ENCODE results near the gene URB1. TPM values are rescaled to one million over a fixed set of nuclear protein-coding genes. Genes with fewer than 3 reads are reported as not detected.
A peak's percentile ranks its signal among the peaks of the same experiment; 100 is the strongest.
"Not testable (repeated sequence)": the region's sequence is repeated elsewhere in the genome, so short reads cannot be mapped to it uniquely, and the experiment has no call there.

Gene URB1
- total RNA-seq, 4 donors from 2014 or later: 11.1 to 24.8 (median 17.9) TPM

DNA sequence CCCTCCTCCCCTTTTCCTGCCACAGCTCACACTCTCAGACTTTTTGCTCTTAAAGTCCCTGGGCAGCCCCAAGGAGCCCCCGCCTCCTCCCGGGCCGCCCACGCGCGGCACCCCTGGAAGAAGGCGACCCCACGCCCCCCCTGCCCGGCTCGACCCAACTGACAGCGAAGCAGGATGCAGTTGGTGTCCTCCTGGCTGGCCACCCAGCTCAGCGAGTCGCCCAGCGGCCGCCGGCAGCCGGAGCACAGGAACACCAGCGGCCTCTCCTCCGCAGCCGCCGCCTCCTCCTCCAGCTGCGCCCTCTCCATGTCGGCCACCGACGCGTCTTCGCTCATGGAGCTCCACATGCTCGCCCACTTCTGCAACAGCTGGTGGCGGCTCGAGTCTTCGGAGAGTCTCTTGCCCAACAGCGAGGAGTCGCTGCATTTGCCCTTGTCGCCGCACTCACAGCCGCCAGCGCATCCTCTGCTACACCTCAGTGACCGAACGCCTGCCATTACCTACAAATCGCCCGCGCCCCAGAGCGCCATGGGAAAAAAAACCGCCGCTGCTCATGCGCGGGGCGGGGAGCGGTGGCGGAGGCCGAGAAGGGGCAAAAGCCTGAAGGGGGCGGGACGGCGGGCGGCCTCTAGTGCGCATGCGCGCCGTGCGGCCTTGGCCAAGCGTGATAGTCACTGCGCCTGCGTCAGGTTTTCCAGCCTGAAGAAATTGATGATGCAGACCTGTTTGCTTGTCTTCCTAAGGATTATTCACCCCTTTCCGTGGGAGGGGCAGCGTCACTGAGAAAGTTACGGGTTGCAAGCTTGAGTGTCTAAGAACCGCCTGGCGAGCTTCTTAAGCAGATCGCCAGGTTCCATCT lies 114.1 kb downstream of the URB1 start, which contains the start of gene MIS18A:
MIS18A (minus strand) TSS at position 532 of the 859 bp plus-strand sequence; CDS start at position 497, 35 bp downstream.
- Histone ChIP-seq H3K27me3 (no peaks in the 10 kb centered on the region), H3K4me1 (peaks cover 15 to 29% (median 18%) of the 10 kb centered on the region in 3 donors), H3K27ac (peak within 1 kb of the TSS; percentile 75 to 84 (median 76)), H3K36me3 (peaks cover 0 to 20% (median 0%) of the 10 kb centered on the region in 3 donors), H3K9me3 (no peaks in the 10 kb centered on the region), H3K4me3 (peak within 1 kb of the TSS; percentile 75 to 91 (median 82))
- intact Hi-C loops (cut with DNase I): no loop called here
- TF ChIP-seq, protein P1, sequence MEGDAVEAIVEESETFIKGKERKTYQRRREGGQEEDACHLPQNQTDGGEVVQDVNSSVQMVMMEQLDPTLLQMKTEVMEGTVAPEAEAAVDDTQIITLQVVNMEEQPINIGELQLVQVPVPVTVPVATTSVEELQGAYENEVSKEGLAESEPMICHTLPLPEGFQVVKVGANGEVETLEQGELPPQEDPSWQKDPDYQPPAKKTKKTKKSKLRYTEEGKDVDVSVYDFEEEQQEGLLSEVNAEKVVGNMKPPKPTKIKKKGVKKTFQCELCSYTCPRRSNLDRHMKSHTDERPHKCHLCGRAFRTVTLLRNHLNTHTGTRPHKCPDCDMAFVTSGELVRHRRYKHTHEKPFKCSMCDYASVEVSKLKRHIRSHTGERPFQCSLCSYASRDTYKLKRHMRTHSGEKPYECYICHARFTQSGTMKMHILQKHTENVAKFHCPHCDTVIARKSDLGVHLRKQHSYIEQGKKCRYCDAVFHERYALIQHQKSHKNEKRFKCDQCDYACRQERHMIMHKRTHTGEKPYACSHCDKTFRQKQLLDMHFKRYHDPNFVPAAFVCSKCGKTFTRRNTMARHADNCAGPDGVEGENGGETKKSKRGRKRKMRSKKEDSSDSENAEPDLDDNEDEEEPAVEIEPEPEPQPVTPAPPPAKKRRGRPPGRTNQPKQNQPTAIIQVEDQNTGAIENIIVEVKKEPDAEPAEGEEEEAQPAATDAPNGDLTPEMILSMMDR (IDR thresholded peaks at IDR 0.05): peak in 2 of 6 experiments; percentile 10 to 58
- peak in 3 of 4 donors; percentile 30 to 53 (median 37) for TF ChIP-seq POLR2A (IDR thresholded peaks at IDR 0.05)
- DNase-seq: peak; percentile 60
- 1% methylated on average over 16 to 18 of the region's 69 CpGs for WGBS, 2 donors

DNA sequence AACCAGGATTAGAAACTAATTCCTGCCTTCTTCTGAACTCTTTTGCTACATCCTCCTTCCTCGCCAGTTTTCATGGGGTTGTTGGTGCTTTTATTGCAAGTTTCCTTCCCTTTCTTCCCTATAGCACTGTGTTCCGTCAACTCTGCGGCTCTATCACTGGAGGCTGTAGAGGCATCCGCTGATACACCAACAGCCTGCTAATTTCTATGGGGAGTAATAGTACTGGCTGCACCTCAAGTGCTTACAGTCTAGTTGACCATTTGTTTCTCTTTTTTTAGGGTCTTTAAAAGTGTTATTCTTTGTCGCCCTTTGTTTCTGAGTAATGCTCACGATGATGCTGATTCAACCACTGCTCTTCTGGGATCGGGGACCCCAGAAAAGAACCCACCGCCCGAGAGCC lies 114.7 kb downstream of the URB1 start:
- Histone ChIP-seq H3K36me3 (peaks cover 0 to 20% (median 0%) of the 10 kb centered on the region in 3 donors), H3K4me1 (peaks cover 15 to 29% (median 18%) of the 10 kb centered on the region in 3 donors), H3K4me3 (peak overlapping the region; percentile 75 to 91 (median 82)), H3K27me3 (no peaks in the 10 kb centered on the region), H3K9me3 (no peaks in the 10 kb centered on the region), H3K27ac (peak overlapping the region in 3 of 4 donors; percentile 72 to 84 (median 76))
- TF ChIP-seq POLR2A (IDR thresholded peaks at IDR 0.05): no peak
- TF ChIP-seq, protein P1 (IDR thresholded peaks at IDR 0.05): no peak
- intact Hi-C loops (cut with DNase I): no loop called here
- 2 to 3% methylated on average over 9 of the region's 9 CpGs for WGBS, 2 donors
- no peak for DNase-seq

DNA sequence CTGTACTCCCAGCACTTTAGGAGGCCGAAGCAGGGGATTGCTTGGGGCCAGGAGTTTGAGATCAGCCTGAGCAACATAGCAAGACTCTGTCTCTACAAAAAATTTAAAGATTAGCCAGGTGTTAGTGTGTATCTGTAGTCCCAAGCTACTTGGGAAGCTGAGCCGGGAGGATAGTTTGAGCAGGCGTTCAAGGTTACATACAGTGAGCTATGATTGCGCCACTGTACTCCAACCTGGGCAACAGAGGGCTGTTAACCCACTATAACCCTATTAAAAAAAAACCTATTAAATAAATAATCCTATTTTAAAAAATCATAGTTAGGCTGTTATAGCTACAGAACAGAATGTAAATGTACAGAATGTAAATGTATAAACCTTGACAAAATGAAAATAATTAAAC lies 116.1 kb downstream of the URB1 start:
- Histone ChIP-seq H3K4me1 (peaks cover 15 to 29% (median 18%) of the 10 kb centered on the region in 3 donors), H3K9me3 (no peaks in the 10 kb centered on the region), H3K27me3 (no peaks in the 10 kb centered on the region), H3K36me3 (peaks cover 0 to 33% (median 0%) of the 10 kb centered on the region in 3 donors), H3K27ac (no peak overlapping the region), H3K4me3 (no peak overlapping the region)
- no peak for DNase-seq
- intact Hi-C loops (cut with DNase I): no loop called here
- no peak for TF ChIP-seq POLR2A (IDR thresholded peaks at IDR 0.05)
- TF ChIP-seq, protein P1 (IDR thresholded peaks at IDR 0.05): no peak
- 92 to 96% methylated on average over 4 of the region's 4 CpGs for WGBS, 2 donors

DNA sequence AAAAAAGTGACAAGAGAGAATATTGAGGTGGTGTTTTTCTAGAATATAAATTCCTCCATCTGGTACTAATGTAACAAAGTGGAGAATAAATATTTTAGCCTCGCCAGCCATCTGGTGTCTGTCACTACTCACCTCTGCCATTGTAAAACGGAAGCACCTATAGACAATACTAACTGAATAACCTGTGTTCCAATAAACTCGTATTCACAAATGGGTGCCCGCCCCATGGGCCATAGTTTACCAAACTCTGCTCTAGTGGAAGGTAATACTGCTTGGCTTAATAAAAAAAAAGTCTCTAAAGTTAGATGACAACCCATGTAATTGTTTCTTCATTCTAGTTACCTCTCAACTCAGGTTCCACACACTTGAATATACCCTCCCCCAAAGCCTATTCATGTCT lies 122.1 kb downstream of the URB1 start:
- H3K4me1 ChIP-seq: no peaks in the 10 kb centered on the region
- no peaks in the 10 kb centered on the region for H3K27me3 ChIP-seq
- intact Hi-C loops (cut with DNase I): no loop called here
- 74 to 82% methylated on average over 4 of the region's 4 CpGs for WGBS, 2 donors
- H3K4me3 ChIP-seq: no peak overlapping the region
- TF ChIP-seq POLR2A (IDR thresholded peaks at IDR 0.05): no peak
- TF ChIP-seq, protein P1 (IDR thresholded peaks at IDR 0.05): no peak
- H3K36me3 ChIP-seq: peaks cover 0 to 86% (median 4%) of the 10 kb centered on the region in 3 donors
- no peak for DNase-seq
- H3K9me3 ChIP-seq: no peaks in the 10 kb centered on the region
- H3K27ac ChIP-seq: no peak overlapping the region

DNA sequence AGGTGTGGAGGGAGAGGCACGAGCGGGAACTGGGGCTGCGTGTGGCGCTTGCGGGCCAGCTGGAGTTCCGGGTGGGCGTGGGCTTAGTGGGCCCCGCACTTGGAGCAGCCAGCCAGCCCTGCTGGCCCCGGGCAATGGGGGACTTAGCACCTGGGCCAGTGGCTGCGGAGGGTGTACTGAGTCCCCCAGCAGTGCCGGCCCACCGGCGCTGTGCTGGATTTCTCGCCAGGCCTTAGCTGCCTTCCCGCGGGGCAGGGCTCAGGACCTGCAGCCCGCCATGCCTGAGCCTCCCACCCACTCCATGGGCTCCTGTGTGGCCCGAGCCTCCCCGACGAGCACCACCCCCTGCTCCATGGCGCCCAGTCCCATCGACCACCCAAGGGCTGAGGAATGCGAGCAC lies 127.5 kb downstream of the URB1 start:
- H3K27me3 ChIP-seq; H3K27ac ChIP-seq; intact Hi-C loops (cut with DNase I); H3K4me1 ChIP-seq; H3K4me3 ChIP-seq; H3K9me3 ChIP-seq; DNase-seq: not testable (repeated sequence)
- 100% methylated on average over 4 of the region's 23 CpGs; no CpG with 5 or more reads in 1 of the 2 donors for WGBS, 2 donors
- peaks cover 0 to 39% (median 4%) of the 10 kb centered on the region in 3 donors for H3K36me3 ChIP-seq
